WI38 (cell line): ENCODE data around the gene ASCL4.
"Not testable (repeated sequence)": the region's sequence is repeated elsewhere in the genome, so short reads cannot be mapped to it uniquely, and the experiment has no call there.

Experiments used
- H3K4me3 ChIP-seq: 2 replicates; pipeline ENCODE4 v1.5.1; 2011; ENCODE audit warnings: low read depth, mild to moderate bottlenecking, control low read depth, low read length
- TF ChIP-seq, protein P1 (sequence below): IDR thresholded peaks from 2 replicates; pipeline ENCODE4 v1.5.1; 2012; ENCODE audit warnings: low read depth, mild to moderate bottlenecking, control low read depth, low read length

The ASCL4 gene, protein sequence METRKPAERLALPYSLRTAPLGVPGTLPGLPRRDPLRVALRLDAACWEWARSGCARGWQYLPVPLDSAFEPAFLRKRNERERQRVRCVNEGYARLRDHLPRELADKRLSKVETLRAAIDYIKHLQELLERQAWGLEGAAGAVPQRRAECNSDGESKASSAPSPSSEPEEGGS

DNA sequence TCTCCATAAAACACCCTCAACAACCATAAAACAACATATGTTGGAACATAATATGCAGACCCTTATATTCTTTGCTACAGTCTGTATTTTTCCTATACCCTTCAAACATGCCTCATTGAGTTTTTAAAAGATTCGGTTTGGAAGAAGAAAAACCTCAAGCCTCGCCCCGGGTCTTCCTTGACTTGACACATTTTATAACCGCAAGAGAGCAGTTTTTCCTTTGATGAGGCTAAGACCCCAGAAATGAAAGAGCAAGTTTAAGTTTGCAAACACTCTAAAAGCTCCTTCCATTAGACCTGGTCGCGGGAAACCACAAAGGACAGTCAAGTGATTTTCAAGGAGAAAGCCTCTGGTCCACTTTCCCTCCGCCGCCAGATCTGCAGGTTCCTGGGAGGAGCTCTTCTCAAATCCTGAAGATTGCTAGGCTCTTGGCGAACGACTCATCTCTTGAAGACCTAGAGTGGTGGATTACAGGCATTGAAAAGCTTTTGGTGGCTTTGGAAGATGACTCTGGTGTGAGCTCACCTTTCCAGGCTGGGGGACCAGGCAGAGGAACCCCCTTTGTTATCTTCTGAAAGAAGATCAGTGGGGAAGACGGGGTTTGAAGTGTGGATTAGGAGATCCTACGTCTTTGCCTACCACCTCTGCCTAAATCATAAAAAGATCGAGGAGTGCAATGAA is at the start of gene ASCL4:
Gene ASCL4, plus strand, starts transcription at position 356 of the 681 bp plus-strand sequence. CDS start 515 bp downstream, outside the sequence.
- no peak within 1 kb of the TSS for H3K4me3 ChIP-seq
- TF ChIP-seq, protein P1, sequence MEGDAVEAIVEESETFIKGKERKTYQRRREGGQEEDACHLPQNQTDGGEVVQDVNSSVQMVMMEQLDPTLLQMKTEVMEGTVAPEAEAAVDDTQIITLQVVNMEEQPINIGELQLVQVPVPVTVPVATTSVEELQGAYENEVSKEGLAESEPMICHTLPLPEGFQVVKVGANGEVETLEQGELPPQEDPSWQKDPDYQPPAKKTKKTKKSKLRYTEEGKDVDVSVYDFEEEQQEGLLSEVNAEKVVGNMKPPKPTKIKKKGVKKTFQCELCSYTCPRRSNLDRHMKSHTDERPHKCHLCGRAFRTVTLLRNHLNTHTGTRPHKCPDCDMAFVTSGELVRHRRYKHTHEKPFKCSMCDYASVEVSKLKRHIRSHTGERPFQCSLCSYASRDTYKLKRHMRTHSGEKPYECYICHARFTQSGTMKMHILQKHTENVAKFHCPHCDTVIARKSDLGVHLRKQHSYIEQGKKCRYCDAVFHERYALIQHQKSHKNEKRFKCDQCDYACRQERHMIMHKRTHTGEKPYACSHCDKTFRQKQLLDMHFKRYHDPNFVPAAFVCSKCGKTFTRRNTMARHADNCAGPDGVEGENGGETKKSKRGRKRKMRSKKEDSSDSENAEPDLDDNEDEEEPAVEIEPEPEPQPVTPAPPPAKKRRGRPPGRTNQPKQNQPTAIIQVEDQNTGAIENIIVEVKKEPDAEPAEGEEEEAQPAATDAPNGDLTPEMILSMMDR: no peak

GRCh38 chr12:107727327-107727726 is 47.2 kb upstream of the ASCL4 start:
- H3K4me3 ChIP-seq: not testable (repeated sequence)

DNA sequence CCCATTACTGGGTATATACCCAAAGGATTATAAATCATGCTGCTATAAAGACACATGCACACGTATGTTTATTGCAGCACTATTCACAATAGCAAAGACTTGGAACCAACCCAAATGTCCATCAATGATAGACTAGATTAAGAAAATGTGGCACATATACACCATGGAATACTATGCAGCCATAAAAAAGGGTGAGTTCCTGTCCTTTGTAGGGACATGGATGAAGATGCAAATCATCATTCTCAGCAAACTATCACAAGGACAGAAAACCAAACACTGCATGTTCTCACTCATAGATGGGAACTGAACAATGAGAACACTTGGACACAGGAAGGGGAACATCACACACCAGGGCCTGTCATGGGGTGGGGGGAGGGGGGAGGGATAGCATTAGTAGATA is 46.8 kb upstream of the ASCL4 start:
- not testable (repeated sequence) for H3K4me3 ChIP-seq

- TF ChIP-seq, protein P1: no peak
- no peak overlapping the region for H3K4me3 ChIP-seq
These were observed 43.7 kb upstream of the ASCL4 start for GRCh38 chr12:107730618-107731341.

DNA sequence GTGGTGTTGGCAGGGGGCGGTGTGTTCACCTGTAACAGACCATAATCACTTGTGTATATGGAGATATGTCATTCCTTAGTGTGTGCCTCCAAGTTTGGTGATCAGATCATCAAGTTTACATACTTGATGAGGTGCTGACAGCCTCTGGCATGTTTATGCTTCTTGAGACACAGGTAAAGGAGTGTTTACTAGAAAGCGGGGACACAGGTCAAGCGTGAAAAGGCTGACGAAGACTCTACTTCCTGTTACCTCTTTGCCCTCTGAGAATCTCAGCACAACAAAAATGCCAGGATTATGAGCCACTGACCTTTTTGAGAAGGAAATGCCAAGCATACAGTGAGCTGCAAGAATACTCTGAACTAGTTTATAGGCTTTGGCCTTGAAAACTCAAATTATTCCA is 43.1 kb upstream of the ASCL4 start:
- TF ChIP-seq, protein P1: no peak
- H3K4me3 ChIP-seq: no peak overlapping the region

- no peak overlapping the region for H3K4me3 ChIP-seq
- TF ChIP-seq, protein P1: no peak
These were observed 42.1 kb upstream of the ASCL4 start for GRCh38 chr12:107732365-107732764.

- H3K4me3 ChIP-seq: no peak overlapping the region
- TF ChIP-seq, protein P1: no peak
These were observed 40.4 kb upstream of the ASCL4 start for GRCh38 chr12:107734139-107734538.

DNA sequence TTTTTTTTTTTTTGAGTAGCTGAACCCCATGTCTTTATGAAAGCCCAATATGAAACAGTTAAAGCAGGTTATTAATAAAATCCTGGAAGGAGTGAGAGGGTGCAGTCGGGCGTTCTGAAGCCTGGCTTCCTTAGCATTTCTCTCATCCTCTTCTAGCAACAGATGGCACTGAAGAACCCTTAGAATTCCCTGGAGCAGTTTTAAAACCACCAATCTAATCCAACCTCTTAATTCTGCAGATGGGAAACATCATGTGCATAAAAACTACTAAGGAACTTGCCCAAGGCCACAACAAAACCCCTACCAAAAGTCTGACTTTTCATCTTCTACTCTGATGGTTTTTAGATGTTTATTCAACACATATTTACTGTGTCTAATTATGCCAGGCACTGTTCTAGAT is 38.7 kb upstream of the ASCL4 start:
- H3K4me3 ChIP-seq: no peak overlapping the region
- TF ChIP-seq, protein P1: no peak
